ENCODE data around the gene CACNA1B. TPM values are rescaled to one million over a fixed set of nuclear protein-coding genes. Genes with fewer than 3 reads are reported as not detected.

Gene CACNA1B
- polyA plus RNA-seq, 1 experiment: 0.01 TPM

GRCh38 chr9:137988051-137988450, 110.5 kb downstream of the CACNA1B start:
- CTCF ChIA-PET: no interaction called here
- DNase-seq (ENCODE audit: low read depth): no peak
- TF ChIP-seq CTCF (IDR thresholded peaks at IDR 0.05; ENCODE audit: insufficient read depth, low read depth, low read length): no peak
- H3K36me3 ChIP-seq (ENCODE audit: control insufficient read depth, insufficient read depth, low read length): no peaks in the 10 kb centered on the region
- POLR2A ChIA-PET: no interaction called here
- no peaks in the 10 kb centered on the region for H3K27me3 ChIP-seq (ENCODE audit: control insufficient read depth, insufficient read depth, low read length)
- no peak overlapping the region for H3K4me3 ChIP-seq (ENCODE audit: low read depth, low read length)

GRCh38 chr9:137988701-137989100, 111.1 kb downstream of the CACNA1B start:
- ChIA-PET CTCF (no interaction called here), POLR2A (no interaction called here)
- no peak for DNase-seq (ENCODE audit: low read depth)
- TF ChIP-seq CTCF (IDR thresholded peaks at IDR 0.05; ENCODE audit: insufficient read depth, low read depth, low read length): no peak
- H3K36me3 ChIP-seq (ENCODE audit: control insufficient read depth, insufficient read depth, low read length): no peaks in the 10 kb centered on the region
- H3K27me3 ChIP-seq (ENCODE audit: control insufficient read depth, insufficient read depth, low read length): no peaks in the 10 kb centered on the region
- no peak overlapping the region for H3K4me3 ChIP-seq (ENCODE audit: low read depth, low read length)

GRCh38 chr9:137989156-137989555, 111.6 kb downstream of the CACNA1B start:
- no peak overlapping the region for H3K4me3 ChIP-seq (ENCODE audit: low read depth, low read length)
- CTCF ChIA-PET: no interaction called here
- no peaks in the 10 kb centered on the region for H3K36me3 ChIP-seq (ENCODE audit: control insufficient read depth, insufficient read depth, low read length)
- POLR2A ChIA-PET: no interaction called here
- no peak for DNase-seq (ENCODE audit: low read depth)
- no peaks in the 10 kb centered on the region for H3K27me3 ChIP-seq (ENCODE audit: control insufficient read depth, insufficient read depth, low read length)
- TF ChIP-seq CTCF (IDR thresholded peaks at IDR 0.05; ENCODE audit: insufficient read depth, low read depth, low read length): no peak

- Histone ChIP-seq H3K4me3 (ENCODE audit: low read depth, low read length) (no peak overlapping the region), H3K27me3 (ENCODE audit: control insufficient read depth, insufficient read depth, low read length) (no peaks in the 10 kb centered on the region), H3K36me3 (ENCODE audit: control insufficient read depth, insufficient read depth, low read length) (no peaks in the 10 kb centered on the region)
- CTCF ChIA-PET: no interaction called here
- DNase-seq (ENCODE audit: low read depth): no peak
- no peak for TF ChIP-seq CTCF (IDR thresholded peaks at IDR 0.05; ENCODE audit: insufficient read depth, low read depth, low read length)
- POLR2A ChIA-PET: no interaction called here
Observed at GRCh38 chr9:137989999-137990715, 112.6 kb downstream of the CACNA1B start.

- TF ChIP-seq CTCF (IDR thresholded peaks at IDR 0.05; ENCODE audit: insufficient read depth, low read depth, low read length): no peak
- H3K4me3 ChIP-seq (ENCODE audit: low read depth, low read length): no peak overlapping the region
- DNase-seq (ENCODE audit: low read depth): no peak
- no peaks in the 10 kb centered on the region for H3K27me3 ChIP-seq (ENCODE audit: control insufficient read depth, insufficient read depth, low read length)
- ChIA-PET POLR2A (no interaction called here), CTCF (no interaction called here)
- no peaks in the 10 kb centered on the region for H3K36me3 ChIP-seq (ENCODE audit: control insufficient read depth, insufficient read depth, low read length)
Observed at GRCh38 chr9:138003485-138004190, 126.1 kb downstream of the CACNA1B start.
